Endothelial cell of umbilical vein (primary cell): Measurements from ENCODE around the gene CD5L. TPM values are rescaled to one million over a fixed set of nuclear protein-coding genes. Genes with fewer than 3 reads are reported as not detected.

ENCODE experiments used
- BruUV-seq: library from RNA; stranded (reverse); fragments of 400-500 nt; replicated peaks from 2 replicates; lab custom pipeline; 2021; lab: Mats Ljungman, UMichigan
- CTCF ChIA-PET: fragments of 300-600, 350-600 bp; sonication (Branson Sonifier 250); formaldehyde crosslinking; loops from one replicate; lab custom pipeline; 2021; ENCODE audit warnings: antibody characterized with exemption, inconsistent platforms; lab: Charles Lee
- POLR2A ChIA-PET: fragments of 300-600, 350-600 bp; sonication (Branson Sonifier 250); formaldehyde crosslinking; loops from one replicate; lab custom pipeline; 2021; ENCODE audit warnings: antibody characterized with exemption, inconsistent platforms; lab: Charles Lee
- DNase-seq: peaks from one replicate; pipeline ENCODE4 v3.0.0-alpha.2; 2011; ENCODE audit warnings: low read depth, low spot score
- FAIRE-seq: peaks from 2 replicates; lab custom pipeline; 2011; peaks lifted over from hg19 to GRCh38; lab: Jason Lieb, UNC
- H2AFZ ChIP-seq: 2 replicates; pipeline ENCODE4 v1.6.0; 2012; ENCODE audit warnings: low read depth, low read length, control low read depth, inconsistent platforms
- H3K27ac ChIP-seq: 2 replicates; pipeline ENCODE4 v1.5.1; 2011; ENCODE audit warnings: low read depth, mild to moderate bottlenecking, control low read depth, low read length, moderate library complexity; ENCODE audit not compliant: insufficient read depth
- H3K27me3 ChIP-seq, 2 experiments: 2 replicates each; pipeline versions ENCODE4 v1.6.0 to v1.6.1; 2011; ENCODE audit warnings: low read length in 2 of 2, mixed read lengths in 1 of 2; ENCODE audit not compliant: control insufficient read depth in 2 of 2, insufficient read depth in 2 of 2
- H3K36me3 ChIP-seq, 2 experiments: 2 replicates in 1 of 2; 3 replicates in 1 of 2; pipeline ENCODE4 v1.5.1; 2011; ENCODE audit warnings: low read length in 2 of 2, mild to moderate bottlenecking in 1 of 2, moderate library complexity in 1 of 2; ENCODE audit not compliant: control insufficient read depth in 2 of 2, insufficient read depth in 2 of 2; ENCODE audit errors: extremely low read depth in 1 of 2
- H3K4me1 ChIP-seq: 3 replicates; pipeline ENCODE4 v1.5.1; 2011; ENCODE audit warnings: mild to moderate bottlenecking, low read length; ENCODE audit not compliant: control insufficient read depth, insufficient read depth; ENCODE audit errors: extremely low read depth
- H3K4me2 ChIP-seq: 2 replicates; pipeline ENCODE4 v1.6.1; 2011; ENCODE audit warnings: low read length, control low read depth, mixed read lengths; ENCODE audit not compliant: insufficient read depth
- H3K4me3 ChIP-seq, 3 experiments: fragments of 200-600 bp in 1 of 3; sonication (generic), shearing (Covaris generic) in 1 of 3; replicated peaks in 1 of 3; 2 replicates each; pipeline ENCODE4 v1.5.1; 2011 to 2016; ENCODE audit warnings: control low read depth in 3 of 3, low read length in 3 of 3, mild to moderate bottlenecking in 2 of 3, inconsistent platforms in 1 of 3, low read depth in 1 of 3, moderate library complexity in 1 of 3; ENCODE audit not compliant: insufficient read depth in 1 of 3
- H3K79me2 ChIP-seq: 2 replicates; pipeline ENCODE4 v1.6.0; 2012; ENCODE audit warnings: low read length, inconsistent platforms; ENCODE audit not compliant: control insufficient read depth, insufficient read depth
- H3K9ac ChIP-seq: replicated peaks from 2 replicates; pipeline ENCODE3; 2011; ENCODE audit warnings: low read length, control low read depth; ENCODE audit not compliant: insufficient read depth; ENCODE audit errors: extremely low read depth
- H3K9me1 ChIP-seq: replicated peaks from 3 replicates; pipeline ENCODE4 v1.6.0; 2011; ENCODE audit warnings: mild to moderate bottlenecking, low read length; ENCODE audit not compliant: control insufficient read depth, insufficient read depth; ENCODE audit errors: extremely low read depth
- H3K9me3 ChIP-seq: replicated peaks from 2 replicates; pipeline ENCODE4 v1.5.1; 2012; ENCODE audit warnings: low read length, inconsistent platforms; ENCODE audit not compliant: control insufficient read depth, insufficient read depth
- H4K20me1 ChIP-seq: replicated peaks from 2 replicates; pipeline ENCODE3; 2011; ENCODE audit warnings: mild to moderate bottlenecking, low read length; ENCODE audit not compliant: control insufficient read depth, insufficient read depth; ENCODE audit errors: extremely low read depth
- CTCF ChIP-seq, 2 donors: IDR thresholded peaks; 1 replicate in 1 of 2; 2 replicates in 1 of 2; pipeline ENCODE4 v1.5.1; 2011; ENCODE audit warnings: low read length in 2 of 2, mild to moderate bottlenecking in 2 of 2, moderate library complexity in 2 of 2, control low read depth in 1 of 2, inconsistent platforms in 1 of 2, low read depth in 1 of 2; ENCODE audit not compliant: insufficient read depth in 1 of 2; ENCODE audit errors: extremely low read depth in 1 of 2
- EZH2 ChIP-seq: IDR thresholded peaks from 2 replicates; pipeline ENCODE4 v1.6.1; 2012; ENCODE audit warnings: borderline replicate concordance, low read depth, mild to moderate bottlenecking, moderate library complexity, low read length, inconsistent platforms; ENCODE audit not compliant: severe bottlenecking
- FOS ChIP-seq: IDR thresholded peaks from 2 replicates; pipeline ENCODE4 v1.6.1; 2011; ENCODE audit warnings: mild to moderate bottlenecking, low read length, moderate library complexity, borderline replicate concordance; ENCODE audit not compliant: insufficient read depth
- GATA2 ChIP-seq: IDR thresholded peaks from 2 replicates; pipeline ENCODE4 v1.7.0; 2011; ENCODE audit warnings: low read depth, mild to moderate bottlenecking, moderate library complexity, mixed read lengths, low read length; ENCODE audit not compliant: insufficient read length, insufficient read depth
- JUN ChIP-seq: IDR thresholded peaks from 2 replicates; pipeline ENCODE4 v1.6.1; 2011; ENCODE audit warnings: borderline replicate concordance, low read depth; ENCODE audit not compliant: insufficient read length, insufficient read depth
- MAX ChIP-seq: IDR thresholded peaks from 2 replicates; pipeline ENCODE4 v1.6.1; 2011; ENCODE audit not compliant: insufficient read depth, insufficient read length
- MYC ChIP-seq: IDR thresholded peaks from one replicate; pipeline ENCODE4 v1.6.1; 2011; ENCODE audit warnings: mild to moderate bottlenecking, low read depth, low read length
- POLR2AphosphoS5 ChIP-seq: IDR thresholded peaks from 2 replicates; pipeline ENCODE4 v1.6.1; 2012; ENCODE audit warnings: low read depth, mild to moderate bottlenecking, control low read depth, low read length, moderate library complexity; ENCODE audit not compliant: insufficient read depth
- dilution Hi-C: fragments of 300-500 bp; cut with MboI; formaldehyde crosslinking; loops from one replicate; pipeline ENCODE4 v1.15.0; 2019; ENCODE audit warnings: low sequenced_read_pairs; ENCODE audit not compliant: extremely low pct_ligation_motif_present
- intact Hi-C: fragments of 100-400 bp; cut with micrococcal nuclease; formaldehyde crosslinking; loops from one replicate; pipeline ENCODE4 v1.10.0; 2022
- polyA plus RNA-seq, 4 experiments: library from polyadenylated mRNA; depleted of rRNA in 3 of 4; stranded (reverse) in 3 of 4; unstranded in 1 of 4; fragments of >200 nt; gene quantifications; 2 replicates each; pipeline versions ENCODE4 v1.2.1 to v1.2.3, GENCODE V29; 2011 to 2012; ENCODE audit warnings: missing spikeins in 1 of 4
- total RNA-seq: library from RNA; stranded (reverse); gene quantifications from 2 replicates; pipeline ENCODE4 v1.2.3, GENCODE V29; 2021

Gene CD5L
- total and polyA plus RNA-seq, 2 donors (not counting 3 experiments of a cell fraction or from before 2014, with no cell fraction given): not detected

- DNase-seq (no peak), FAIRE-seq (no peak)
- H2AFZ ChIP-seq: no peak overlapping the region
- no peaks in the 10 kb centered on the region for H3K36me3 ChIP-seq
- no peaks in the 10 kb centered on the region for H3K4me1 ChIP-seq
- H3K4me2 ChIP-seq: no peak overlapping the region
- dilution Hi-C loops (no loop called here), intact Hi-C loops (no loop called here)
- H3K4me3 ChIP-seq: no peak overlapping the region
- TF ChIP-seq FOS (no peak), EZH2 (no peak), MAX (no peak), POLR2AphosphoS5 (no peak), JUN (no peak), GATA2 (no peak), CTCF (IDR thresholded peaks at IDR 0.05; ENCODE audit: extremely low read depth in 1 of 2, insufficient read depth in 1 of 2, low read depth in 1 of 2, low read length in 2 of 2) (no peak), MYC (no peak)
- ChIA-PET CTCF (no interaction called here), POLR2A (no interaction called here)
- H3K9me3 ChIP-seq: no peaks in the 10 kb centered on the region
- H3K9ac ChIP-seq: no peak overlapping the region
- no peaks in the 10 kb centered on the region for H4K20me1 ChIP-seq
- BruUV-seq: no TSS peak
- no peaks in the 10 kb centered on the region for H3K79me2 ChIP-seq
- H3K27ac ChIP-seq: no peak overlapping the region
- H3K9me1 ChIP-seq: no peaks in the 10 kb centered on the region
- no peaks in the 10 kb centered on the region for H3K27me3 ChIP-seq
Measured at GRCh38 chr1:157785248-157785647, 56.4 kb downstream of the CD5L start.
